ENCODE data around the gene TBC1D5. TPM values are rescaled to one million over a fixed set of nuclear protein-coding genes. Genes with fewer than 3 reads are reported as not detected.
A peak's percentile ranks its signal among the peaks of the same experiment; 100 is the strongest.

Gene TBC1D5
- total RNA-seq, 8 experiments from 2014 or later: 42.7 to 85.9 (median 53.3) TPM

DNA sequence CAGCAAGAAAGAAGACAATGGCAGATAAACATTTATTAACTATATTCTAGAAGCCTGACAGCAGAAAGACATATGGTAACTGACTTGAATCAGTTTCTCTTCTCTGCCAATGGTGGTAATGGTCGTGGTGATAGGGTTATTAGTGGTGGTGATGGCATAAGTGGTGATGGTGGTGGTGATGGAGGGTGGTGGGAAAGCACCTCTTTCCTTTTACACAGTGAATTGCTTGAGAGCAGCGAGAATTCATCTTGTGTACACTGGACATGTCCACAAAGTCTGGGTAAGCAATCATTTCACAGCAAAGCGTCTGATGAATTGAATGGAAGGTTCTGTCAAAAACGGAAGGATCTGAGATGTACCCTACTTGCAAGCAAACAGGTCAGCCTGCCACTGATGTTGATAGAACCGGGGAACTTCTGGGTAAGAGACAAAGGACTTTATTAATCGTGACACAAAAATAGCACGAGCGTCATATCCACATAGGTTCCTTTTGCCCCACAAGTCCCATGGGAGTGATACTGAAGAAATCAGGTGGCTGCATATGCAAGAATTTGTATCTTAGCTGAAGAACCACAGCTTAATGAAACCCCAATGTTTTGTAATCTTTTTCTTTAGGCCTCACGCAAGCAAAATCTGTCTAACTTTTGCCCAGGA, 23.5 kb upstream of the TBC1D5 start:
- no peaks in the 10 kb centered on the region for H3K4me1 ChIP-seq (replicated peaks in 1 of 2)
- in situ Hi-C loops (cut with MboI; ENCODE audit: low pct_unique_long_range_greater_than_20kb in 2 of 9, low sequenced_read_pairs in 9 of 9, unreplicated experiment in 9 of 9): no loop called here
- ATAC-seq (replicated peaks in 6 of 8): no peak
- H3K4me3 ChIP-seq: no peak overlapping the region
- WGBS, 10 experiments: 40 to 100% (median 83%) methylated on average over 1 to 7 of the region's 9 CpGs; no CpG with 5 or more reads in 1 of the 10 experiments
- H3K27ac ChIP-seq: no peak overlapping the region

DNA sequence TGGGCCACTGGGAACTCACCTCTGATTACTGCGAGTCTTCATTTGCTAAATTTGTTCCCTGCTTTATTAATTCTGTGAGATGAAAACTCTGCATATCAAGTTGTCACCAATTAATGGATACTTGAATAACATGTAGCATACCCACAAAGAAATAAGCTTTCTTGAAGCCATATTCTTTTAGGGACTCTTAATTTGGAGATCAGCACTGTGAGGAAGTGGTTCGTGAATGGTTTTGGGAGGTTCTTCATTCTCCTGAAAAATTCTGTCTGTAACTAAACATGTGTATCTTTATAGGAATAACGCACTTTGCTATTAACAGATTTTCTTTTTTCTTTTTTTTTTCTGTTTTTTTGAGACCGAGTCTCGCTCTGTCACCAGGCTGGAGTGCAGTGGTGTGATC, 19.1 kb upstream of the TBC1D5 start:
- 25 to 100% (median 96%) methylated on average over 1 to 5 of the region's 5 CpGs for WGBS, 10 experiments
- ATAC-seq (replicated peaks in 6 of 8): no peak
- Histone ChIP-seq H3K4me1 (replicated peaks in 1 of 2) (no peaks in the 10 kb centered on the region), H3K4me3 (no peak overlapping the region), H3K27ac (no peak overlapping the region)
- in situ Hi-C loops (cut with MboI; ENCODE audit: low pct_unique_long_range_greater_than_20kb in 2 of 9, low sequenced_read_pairs in 9 of 9, unreplicated experiment in 9 of 9): no loop called here

DNA sequence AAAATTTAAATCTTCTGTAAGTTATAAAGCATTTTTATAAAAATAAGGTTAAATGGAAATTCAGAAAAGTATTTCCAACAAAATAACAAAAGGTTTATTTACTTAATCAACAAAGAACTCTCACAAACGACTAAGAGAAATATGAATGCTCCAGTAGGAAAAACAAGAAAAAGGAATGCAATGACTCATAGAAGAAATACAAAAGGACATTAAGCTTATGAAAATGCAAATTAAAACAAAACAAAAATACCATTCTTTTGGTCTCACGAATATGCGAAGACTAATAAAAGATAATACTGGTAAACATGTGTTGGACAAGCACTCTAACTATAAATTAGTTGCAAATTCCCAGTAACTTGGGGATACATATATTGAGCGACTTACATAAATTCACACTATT, 17.5 kb upstream of the TBC1D5 start:
- peak in 2 of 8 experiments; percentile 37 to 38 for ATAC-seq (replicated peaks in 6 of 8)
- in situ Hi-C loops (cut with MboI; ENCODE audit: low pct_unique_long_range_greater_than_20kb in 2 of 9, low sequenced_read_pairs in 9 of 9, unreplicated experiment in 9 of 9): no loop called here
- H3K4me3 ChIP-seq: no peak overlapping the region
- H3K27ac ChIP-seq: no peak overlapping the region
- no peaks in the 10 kb centered on the region for H3K4me1 ChIP-seq (replicated peaks in 1 of 2)
- 20 to 96% (median 81%) methylated on average over 3 to 4 of the region's 4 CpGs for WGBS, 10 experiments

DNA sequence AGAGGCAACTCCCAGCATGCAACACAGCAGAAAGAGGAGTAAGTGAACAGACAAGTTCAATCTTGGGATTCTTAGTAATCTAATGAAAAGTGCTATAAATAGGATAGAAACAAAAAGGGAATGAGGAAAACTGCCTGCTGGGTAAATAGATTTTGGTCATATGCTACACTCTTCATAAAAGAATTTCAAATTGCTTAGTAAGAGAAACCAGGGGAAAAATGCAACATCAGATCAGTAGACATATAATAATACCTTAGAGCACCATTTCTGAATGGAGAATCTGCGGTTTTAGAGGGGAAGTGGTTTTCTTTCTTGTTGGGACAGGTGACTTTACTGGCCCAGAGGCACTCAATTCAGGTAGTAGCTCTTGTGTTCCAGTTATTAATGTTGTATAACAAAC, 13.4 kb upstream of the TBC1D5 start:
- in situ Hi-C loops (cut with MboI; ENCODE audit: low pct_unique_long_range_greater_than_20kb in 2 of 9, low sequenced_read_pairs in 9 of 9, unreplicated experiment in 9 of 9): no loop called here
- peak in 1 of 8 experiments; percentile 34 for ATAC-seq (replicated peaks in 6 of 8)
- Histone ChIP-seq H3K27ac (no peak overlapping the region), H3K4me3 (no peak overlapping the region), H3K4me1 (replicated peaks in 1 of 2) (no peaks in the 10 kb centered on the region)
- 58 to 100% (median 86%) methylated on average over 1 of the region's 1 CpG; no CpG with 5 or more reads in 3 of the 10 experiments for WGBS, 10 experiments

DNA sequence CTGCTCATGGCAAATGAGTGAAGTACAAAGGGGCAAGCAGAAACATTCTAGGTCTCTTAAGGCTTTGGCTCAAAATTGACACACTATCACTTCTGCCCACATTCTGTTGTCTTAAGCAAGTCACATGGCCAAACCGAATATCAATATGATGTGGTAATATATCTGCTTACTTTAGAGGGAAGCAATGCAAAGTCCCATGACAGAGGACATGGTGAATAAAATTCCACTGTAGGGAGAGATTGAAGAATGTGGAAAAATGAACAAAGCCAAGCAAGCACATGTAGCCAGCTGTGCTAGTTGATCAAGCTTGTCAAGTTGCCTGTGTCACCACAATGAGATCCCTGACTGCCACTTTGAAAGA, 11.2 kb upstream of the TBC1D5 start:
- H3K4me1 ChIP-seq (replicated peaks in 1 of 2): no peaks in the 10 kb centered on the region
- 0 to 100% (median 50%) methylated on average over 1 of the region's 1 CpG; no CpG with 5 or more reads in 4 of the 10 experiments for WGBS, 10 experiments
- no peak overlapping the region for H3K4me3 ChIP-seq
- ATAC-seq (replicated peaks in 6 of 8): peak in 2 of 8 experiments; percentile 37
- in situ Hi-C loops (cut with MboI; ENCODE audit: low pct_unique_long_range_greater_than_20kb in 2 of 9, low sequenced_read_pairs in 9 of 9, unreplicated experiment in 9 of 9): no loop called here
- H3K27ac ChIP-seq: no peak overlapping the region

DNA sequence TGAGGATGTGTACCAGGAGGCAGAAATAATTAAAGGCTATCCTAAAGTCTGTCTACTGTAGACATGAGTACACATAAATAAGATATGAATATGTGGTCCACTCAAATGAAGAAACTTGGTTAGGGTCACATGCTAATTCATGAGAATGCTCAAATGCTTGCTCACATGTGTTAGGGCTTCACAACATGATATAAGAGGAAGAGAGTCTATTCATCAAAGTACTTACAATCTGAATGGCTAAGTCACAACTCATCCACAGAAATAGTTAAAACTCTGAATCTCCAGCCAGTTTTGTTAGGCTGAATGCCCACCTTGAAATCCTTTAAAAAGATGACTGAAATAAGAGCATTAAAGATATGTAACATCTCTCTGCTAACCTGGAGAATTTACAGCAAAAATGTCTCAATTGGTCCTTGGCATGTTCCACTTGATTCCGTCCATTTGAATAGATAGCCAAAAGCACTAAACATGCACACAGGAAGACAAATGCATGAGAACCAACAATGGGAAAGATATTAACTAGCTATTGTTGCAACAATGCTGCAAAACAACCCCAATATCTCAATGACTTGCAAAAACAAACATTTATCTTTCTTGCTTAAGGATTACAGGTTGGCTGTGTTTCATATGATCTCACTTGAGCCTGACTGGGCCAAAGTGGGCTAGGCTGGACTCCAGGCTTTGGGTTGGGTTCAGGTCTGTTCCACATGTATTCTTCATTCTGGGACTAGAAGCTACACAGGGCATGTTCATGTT, 10.6 kb upstream of the TBC1D5 start:
- in situ Hi-C loops (cut with MboI; ENCODE audit: low pct_unique_long_range_greater_than_20kb in 2 of 9, low sequenced_read_pairs in 9 of 9, unreplicated experiment in 9 of 9): no loop called here
- H3K27ac ChIP-seq: no peak overlapping the region
- no peak for ATAC-seq (replicated peaks in 6 of 8)
- WGBS, 10 experiments: 14 to 100% (median 65%) methylated on average over 1 of the region's 1 CpG; no CpG with 5 or more reads in 2 of the 10 experiments
- H3K4me3 ChIP-seq: no peak overlapping the region
- no peaks in the 10 kb centered on the region for H3K4me1 ChIP-seq (replicated peaks in 1 of 2)

DNA sequence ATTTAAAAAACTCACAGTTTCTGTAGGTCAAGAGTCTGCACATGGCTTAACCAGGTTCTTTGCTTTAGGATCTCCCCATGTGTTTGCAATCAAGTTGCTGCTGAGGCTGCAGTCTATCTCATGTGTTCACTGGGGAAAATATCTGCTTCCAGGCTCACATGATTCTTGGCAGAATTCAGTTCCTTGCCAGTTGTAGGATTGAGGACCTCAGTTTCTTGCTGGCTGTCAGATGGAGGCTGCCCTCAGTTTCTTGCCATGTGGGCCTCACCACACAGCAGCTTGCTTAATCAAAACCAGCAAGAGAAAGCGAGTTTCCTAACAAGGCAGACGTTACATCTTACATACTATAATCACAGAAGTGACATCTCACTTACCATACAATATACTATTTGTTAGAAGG, 10.0 kb upstream of the TBC1D5 start:
- Histone ChIP-seq H3K4me3 (no peak overlapping the region), H3K27ac (no peak overlapping the region), H3K4me1 (replicated peaks in 1 of 2) (peaks cover 0 to under 1% of the 10 kb centered on the region in 2 donors)
- ATAC-seq (replicated peaks in 6 of 8): no peak
- WGBS, 10 experiments: 17 to 100% (median 80%) methylated on average over 1 to 2 of the region's 2 CpGs; no CpG with 5 or more reads in 5 of the 10 experiments
- in situ Hi-C loops (cut with MboI; ENCODE audit: low pct_unique_long_range_greater_than_20kb in 2 of 9, low sequenced_read_pairs in 9 of 9, unreplicated experiment in 9 of 9): no loop called here

DNA sequence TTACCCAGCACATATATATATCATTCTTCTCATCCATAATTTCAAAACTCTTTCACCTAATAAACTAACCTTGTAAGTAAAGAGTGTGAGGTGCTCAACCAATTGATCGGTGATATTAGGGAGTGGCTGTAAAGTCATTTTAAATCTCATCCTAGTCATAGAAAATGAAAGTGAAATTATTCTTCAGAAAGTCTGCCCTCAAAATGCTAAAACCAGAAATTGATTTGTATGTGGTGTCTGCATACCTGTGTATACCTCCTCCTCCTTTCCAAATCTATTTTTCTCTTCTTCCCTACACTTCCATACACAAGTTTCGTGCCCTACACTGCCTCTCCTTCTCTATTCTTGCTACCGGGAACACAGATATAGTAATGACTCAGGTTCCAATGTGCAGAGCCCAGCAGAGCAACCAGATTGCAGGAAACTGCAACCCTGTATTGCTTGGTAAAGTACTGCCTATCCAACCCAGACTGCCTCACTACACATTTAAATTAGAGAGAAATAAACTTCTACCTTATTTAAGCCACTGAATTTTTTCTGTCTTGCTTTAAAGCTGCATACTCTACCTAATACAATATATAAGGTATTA, 7.4 kb upstream of the TBC1D5 start:
- Histone ChIP-seq H3K4me1 (replicated peaks in 1 of 2) (peaks cover 2 to 7% of the 10 kb centered on the region in 2 donors), H3K4me3 (no peak overlapping the region), H3K27ac (no peak overlapping the region)
- peak in 1 of 8 experiments; percentile 60 for ATAC-seq (replicated peaks in 6 of 8)
- 30 to 100% (median 92%) methylated on average over 1 to 3 of the region's 3 CpGs for WGBS, 10 experiments
- in situ Hi-C loops (cut with MboI; ENCODE audit: low pct_unique_long_range_greater_than_20kb in 2 of 9, low sequenced_read_pairs in 9 of 9, unreplicated experiment in 9 of 9): no loop called here

DNA sequence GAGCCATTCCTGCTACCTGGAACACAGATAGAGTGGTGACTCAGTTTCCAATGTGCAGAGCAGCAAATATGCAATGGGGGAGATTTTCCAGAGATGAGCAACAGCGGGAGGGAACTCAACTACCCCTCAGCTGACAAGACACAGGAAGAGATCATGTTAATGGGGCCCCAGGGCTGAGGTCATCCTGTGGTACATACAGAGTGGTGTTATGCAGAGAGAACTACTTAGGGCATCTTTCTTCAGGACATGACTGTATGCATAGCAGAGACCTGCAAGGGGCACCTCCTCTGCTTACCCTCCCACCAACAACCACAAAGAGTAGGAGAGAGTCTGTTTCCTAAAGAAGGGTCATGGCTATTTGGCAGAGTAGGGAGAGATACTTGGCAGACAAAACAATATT, 6.8 kb upstream of the TBC1D5 start:
- WGBS, 10 experiments: 43 to 100% (median 100%) methylated on average over 1 of the region's 1 CpG; no CpG with 5 or more reads in 5 of the 10 experiments
- in situ Hi-C loops (cut with MboI; ENCODE audit: low pct_unique_long_range_greater_than_20kb in 2 of 9, low sequenced_read_pairs in 9 of 9, unreplicated experiment in 9 of 9): no loop called here
- no peak overlapping the region for H3K27ac ChIP-seq
- ATAC-seq (replicated peaks in 6 of 8): peak in 2 of 8 experiments; percentile 16 to 56
- no peak overlapping the region for H3K4me3 ChIP-seq
- peaks cover 2 to 7% of the 10 kb centered on the region in 2 donors for H3K4me1 ChIP-seq (replicated peaks in 1 of 2)

DNA sequence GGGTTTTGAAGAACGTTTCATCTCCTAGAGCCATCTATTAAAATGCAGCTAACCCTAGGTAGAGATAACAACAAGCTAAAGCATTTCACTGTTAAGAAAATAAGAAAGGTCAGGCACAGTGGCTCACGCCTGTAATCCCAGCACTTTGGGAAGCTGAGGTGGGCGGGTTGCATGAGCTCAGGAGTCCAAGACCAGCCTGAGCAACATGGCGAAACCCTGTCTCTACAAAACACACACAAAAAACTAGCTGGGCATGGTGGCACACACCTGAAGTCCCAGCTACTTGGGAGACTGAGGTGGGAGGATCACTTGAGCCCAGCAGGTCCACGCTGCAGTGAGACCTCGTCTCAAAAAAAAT, 5.4 kb upstream of the TBC1D5 start:
- H3K27ac ChIP-seq: no peak overlapping the region
- no peak for ATAC-seq (replicated peaks in 6 of 8)
- peaks cover 7 to 8% of the 10 kb centered on the region in 2 donors for H3K4me1 ChIP-seq (replicated peaks in 1 of 2)
- 0 to 84% (median 67%) methylated on average over 1 to 6 of the region's 6 CpGs; no CpG with 5 or more reads in 1 of the 10 experiments for WGBS, 10 experiments
- in situ Hi-C loops (cut with MboI; ENCODE audit: low pct_unique_long_range_greater_than_20kb in 2 of 9, low sequenced_read_pairs in 9 of 9, unreplicated experiment in 9 of 9): no loop called here
- no peak overlapping the region for H3K4me3 ChIP-seq

DNA sequence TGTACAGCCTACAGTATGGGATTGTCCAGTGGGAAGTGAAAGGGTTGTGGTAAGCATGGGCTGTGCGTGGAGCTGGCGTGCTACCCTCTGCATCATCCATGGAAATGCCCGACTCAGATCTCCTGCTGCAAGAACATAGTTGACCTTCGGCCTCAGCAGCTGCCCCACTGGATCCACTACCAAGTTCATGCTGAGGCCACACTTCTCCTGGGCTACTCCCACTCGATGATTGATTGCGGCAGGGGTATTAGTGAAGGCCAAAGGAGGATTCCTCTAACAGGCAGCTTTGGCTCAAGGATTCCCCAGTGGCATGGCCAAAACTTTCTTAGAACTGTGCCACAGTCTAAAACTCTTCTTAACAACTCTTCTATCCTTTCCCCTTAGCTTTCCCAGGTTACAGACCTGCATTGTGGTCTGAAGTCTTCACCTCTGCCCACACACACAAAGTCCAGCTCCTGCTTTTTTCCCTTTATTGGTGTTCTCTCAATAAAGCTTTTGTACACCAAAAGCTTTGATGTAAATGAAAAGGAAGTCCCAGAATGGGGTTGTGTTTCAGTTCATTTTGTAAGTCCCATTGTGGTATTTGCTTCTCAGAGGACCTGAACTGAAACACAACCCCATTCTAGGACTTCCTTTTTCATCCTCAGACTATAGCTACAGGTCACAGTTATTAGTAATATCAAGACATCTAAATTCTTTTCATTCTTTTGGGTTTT, 4.9 kb upstream of the TBC1D5 start:
- Histone ChIP-seq H3K4me3 (no peak overlapping the region), H3K27ac (no peak overlapping the region), H3K4me1 (replicated peaks in 1 of 2) (peaks cover 7 to 8% of the 10 kb centered on the region in 2 donors)
- 50 to 100% (median 69%) methylated on average over 1 to 5 of the region's 6 CpGs; no CpG with 5 or more reads in 6 of the 10 experiments for WGBS, 10 experiments
- in situ Hi-C loops (cut with MboI; ENCODE audit: low pct_unique_long_range_greater_than_20kb in 2 of 9, low sequenced_read_pairs in 9 of 9, unreplicated experiment in 9 of 9): no loop called here
- ATAC-seq (replicated peaks in 6 of 8): no peak

DNA sequence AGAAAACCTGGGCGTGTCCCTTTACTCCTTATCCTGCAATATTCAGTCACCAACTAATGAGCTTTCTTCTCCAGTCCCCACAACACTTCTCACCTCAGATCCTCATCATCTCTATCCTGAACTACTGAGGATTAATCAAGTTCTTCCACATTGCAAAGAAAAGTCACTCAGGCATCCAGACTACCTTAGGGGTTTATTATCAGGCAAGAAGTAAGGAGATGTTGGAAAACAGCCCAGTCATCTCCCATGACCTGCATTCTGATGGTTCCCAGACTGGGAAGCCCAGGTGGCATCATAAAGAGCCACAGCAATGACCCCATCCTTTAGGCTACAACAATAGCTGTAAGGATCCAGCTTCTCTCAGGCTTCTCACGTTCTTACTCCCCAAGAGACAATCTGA, 3.5 kb upstream of the TBC1D5 start:
- WGBS, 10 experiments: 0 to 85% (median 63%) methylated on average over 1 to 2 of the region's 2 CpGs; no CpG with 5 or more reads in 2 of the 10 experiments
- Histone ChIP-seq H3K27ac (no peak overlapping the region), H3K4me1 (replicated peaks in 1 of 2) (peaks cover 7 to 8% of the 10 kb centered on the region in 2 donors), H3K4me3 (no peak overlapping the region)
- in situ Hi-C loops (cut with MboI; ENCODE audit: low pct_unique_long_range_greater_than_20kb in 2 of 9, low sequenced_read_pairs in 9 of 9, unreplicated experiment in 9 of 9): no loop called here
- no peak for ATAC-seq (replicated peaks in 6 of 8)

DNA sequence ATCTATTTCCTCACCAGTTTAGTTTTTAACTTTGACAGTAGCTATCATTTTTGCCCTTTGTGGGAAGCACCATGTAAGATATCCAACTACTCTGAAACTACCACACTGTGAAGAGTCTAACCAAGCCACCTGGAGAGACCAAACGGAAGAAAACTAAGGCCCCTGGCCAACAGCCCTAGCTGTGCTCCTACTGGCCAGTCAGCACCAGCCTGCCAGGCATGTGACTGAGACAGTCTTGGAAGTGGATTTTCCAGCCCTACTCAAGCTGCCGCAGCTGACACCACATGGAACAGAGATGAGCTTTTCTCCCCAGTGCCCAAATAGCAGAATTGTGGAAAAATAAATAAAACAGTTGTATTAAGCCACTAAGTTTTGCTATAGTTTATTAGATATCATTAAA, 2.9 kb upstream of the TBC1D5 start:
- in situ Hi-C loops (cut with MboI; ENCODE audit: low pct_unique_long_range_greater_than_20kb in 2 of 9, low sequenced_read_pairs in 9 of 9, unreplicated experiment in 9 of 9): no loop called here
- Histone ChIP-seq H3K27ac (no peak overlapping the region), H3K4me3 (no peak overlapping the region), H3K4me1 (replicated peaks in 1 of 2) (peaks cover 7 to 10% of the 10 kb centered on the region in 2 donors)
- WGBS, 10 experiments: 57 to 100% (median 83%) methylated on average over 1 to 2 of the region's 2 CpGs; no CpG with 5 or more reads in 4 of the 10 experiments
- no peak for ATAC-seq (replicated peaks in 6 of 8)

Data from motor neuron (in vitro differentiated cells).